COLO668 (cell line): ENCODE measurements around the gene WBP11.

Source experiments
- DNase-seq: peaks from one replicate; lab custom pipeline; 2025; ENCODE audit not compliant: unreplicated experiment; lab: John Stamatoyannopoulos, UW

WBP11 gene

DNA sequence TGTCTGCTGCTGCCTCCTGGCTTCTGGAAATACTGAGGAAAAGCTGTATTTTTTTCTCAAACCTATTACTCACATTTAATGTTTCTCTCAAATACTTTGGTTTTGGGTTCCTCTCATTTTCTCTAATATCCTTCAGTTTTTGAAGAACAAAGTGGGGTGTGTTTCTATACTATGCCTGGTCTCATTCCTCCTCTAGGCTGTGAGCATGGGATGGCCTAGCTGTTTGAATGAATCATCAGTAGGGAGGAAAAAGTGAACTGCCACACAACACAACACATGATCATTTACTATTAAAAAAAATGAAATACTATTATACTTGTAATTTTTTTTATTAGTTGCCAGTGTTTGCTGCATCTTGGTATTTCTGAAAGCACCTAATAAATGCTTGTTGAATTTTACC is 22.0 kb upstream of the WBP11 start:
- no peak for DNase-seq

DNA sequence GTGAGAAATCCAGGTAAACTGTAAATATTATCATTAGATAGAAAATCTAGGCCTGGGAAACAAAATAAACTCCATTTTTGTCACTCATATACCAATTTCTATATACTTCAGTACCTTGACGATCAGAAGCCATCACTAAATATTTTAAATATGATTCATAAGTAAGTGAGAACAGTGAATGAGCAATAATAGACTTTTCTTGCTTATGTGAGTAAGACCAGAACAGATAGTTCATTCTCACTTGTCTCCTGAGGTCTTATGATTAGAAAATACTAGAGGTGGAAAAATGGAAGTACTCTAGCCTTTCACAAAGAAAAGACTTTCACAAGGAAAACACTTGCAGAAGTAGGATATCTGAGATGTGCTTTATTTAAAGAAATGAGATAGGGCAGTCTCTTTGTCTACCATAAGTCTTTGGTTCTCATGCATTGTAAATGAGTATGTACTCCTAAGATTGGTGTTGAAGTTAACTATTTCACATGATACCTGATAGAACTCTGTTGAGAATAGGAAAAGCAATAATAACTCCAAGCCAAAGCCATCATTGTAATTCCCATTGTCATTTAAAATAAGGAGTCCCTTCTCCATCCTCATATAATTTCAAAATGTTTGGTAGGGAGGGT is 20.8 kb upstream of the WBP11 start:
- DNase-seq, result no peak

GRCh38 chr12:14814014-14814413 is 10.7 kb upstream of the WBP11 start, which contains the start of gene SMCO3:
SMCO3 (minus strand) TSS chr12:14814182; CDS start chr12:14806680, 7,502 bp downstream.
- DNase-seq, result no peak

DNA sequence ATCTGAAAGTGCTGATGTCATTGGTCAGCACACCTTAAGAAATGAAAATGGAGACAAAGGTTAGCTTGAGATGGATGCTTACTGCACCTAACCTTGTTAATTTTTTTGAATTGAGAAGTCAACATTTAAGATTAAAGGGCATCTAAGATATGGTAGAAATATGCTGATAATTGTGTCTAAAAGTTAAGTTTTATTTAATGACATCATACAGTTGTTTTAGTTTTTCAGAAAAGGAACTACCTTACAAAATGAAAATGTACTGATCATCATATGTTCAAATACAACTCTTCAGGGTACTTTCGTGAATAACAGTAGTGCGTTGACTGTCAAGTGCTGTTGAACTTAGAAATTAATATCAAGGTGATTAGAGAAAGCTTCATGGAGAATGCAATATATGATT is 8.2 kb upstream of the WBP11 start:
- no peak for DNase-seq

DNA sequence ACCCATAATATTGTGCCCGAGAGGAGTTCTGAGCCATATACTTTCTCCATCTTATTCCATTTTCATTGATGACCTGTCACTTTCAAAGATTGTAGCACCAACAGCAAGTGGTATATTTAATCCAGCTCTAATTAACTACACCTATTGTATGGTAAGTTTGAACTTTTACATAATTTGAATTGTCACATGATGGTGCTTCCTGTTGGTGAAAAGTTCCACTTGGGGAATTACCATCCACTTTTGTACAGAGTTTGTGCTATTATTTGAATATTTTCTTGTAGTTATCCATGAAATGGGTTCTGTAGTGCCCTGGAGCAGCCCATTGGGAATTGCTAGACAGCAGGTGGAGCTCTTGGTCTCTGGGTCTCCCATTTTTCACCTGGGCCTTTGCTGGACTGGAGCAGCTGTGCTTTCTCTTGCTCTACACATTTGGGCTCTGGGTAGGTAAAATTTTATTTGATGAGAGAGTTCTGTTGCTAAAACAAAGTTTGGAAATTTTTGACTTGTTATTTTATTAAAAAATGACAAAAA is 7.7 kb upstream of the WBP11 start:
- peak; percentile 9 for DNase-seq

- DNase-seq, result no peak
Observed at GRCh38 chr12:14810167-14810952, 7.1 kb upstream of the WBP11 start.

DNA sequence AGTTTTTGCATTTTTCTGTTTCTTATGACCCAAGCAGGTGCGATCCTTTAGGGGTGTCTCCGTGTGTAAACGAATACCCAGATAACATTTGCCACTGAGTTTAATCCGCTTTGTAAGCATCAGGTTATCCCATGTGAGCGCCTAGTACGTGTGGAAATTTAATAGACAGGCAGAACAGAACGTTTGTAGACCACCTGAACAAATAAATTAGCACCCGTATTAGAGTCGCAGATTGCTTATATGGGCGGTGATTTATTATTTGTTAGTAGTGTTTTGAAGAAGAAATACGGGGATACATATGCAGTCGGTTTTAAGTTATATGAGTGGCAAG is 517 bp upstream of the WBP11 start:
- DNase-seq, result no peak

- DNase-seq, result no peak
Observed at GRCh38 chr12:14802721-14803010, 612 bp downstream of the WBP11 start.

DNA sequence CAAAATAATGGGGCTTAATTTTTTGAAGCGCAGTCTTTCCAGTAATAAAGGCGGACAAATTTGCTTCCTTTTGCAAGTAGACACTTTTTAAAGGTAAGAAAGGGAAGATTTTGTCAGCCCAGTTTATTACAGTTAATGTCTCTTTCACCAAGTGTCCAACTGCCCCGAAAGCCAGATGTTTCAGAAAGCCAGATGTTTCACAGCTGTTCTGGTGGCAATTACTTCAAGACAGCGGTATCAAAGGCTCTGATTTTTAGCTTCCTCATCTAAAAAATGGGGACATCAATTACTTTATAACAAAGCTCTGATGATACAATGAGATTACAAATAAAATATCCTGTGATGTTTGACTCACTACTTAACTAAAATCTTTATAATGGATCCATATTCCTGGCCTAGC is 1.0 kb downstream of the WBP11 start:
- no peak for DNase-seq

DNA sequence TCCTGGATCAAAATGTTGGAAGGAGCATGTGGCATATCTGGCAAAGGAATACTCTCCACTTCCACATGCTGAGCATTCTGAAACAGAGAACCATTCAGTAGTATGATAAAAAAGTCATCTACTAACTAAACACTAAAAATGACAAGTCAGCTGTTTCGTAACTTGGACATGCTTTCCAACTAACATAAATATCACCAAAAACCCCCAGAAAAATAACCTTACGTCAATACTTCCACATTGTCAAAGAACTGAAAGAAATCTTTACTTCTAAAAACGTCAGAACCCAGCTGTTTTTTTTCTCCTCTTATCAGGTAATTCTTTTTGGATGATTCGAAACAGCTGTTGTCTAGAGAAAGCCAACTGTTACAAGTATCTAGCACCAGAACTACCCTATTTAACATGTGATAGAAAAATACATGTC is 8.2 kb downstream of the WBP11 start:
- DNase-seq, result no peak

- DNase-seq, result no peak
Observed at GRCh38 chr12:14785568-14785967, 17.7 kb downstream of the WBP11 start.

DNA sequence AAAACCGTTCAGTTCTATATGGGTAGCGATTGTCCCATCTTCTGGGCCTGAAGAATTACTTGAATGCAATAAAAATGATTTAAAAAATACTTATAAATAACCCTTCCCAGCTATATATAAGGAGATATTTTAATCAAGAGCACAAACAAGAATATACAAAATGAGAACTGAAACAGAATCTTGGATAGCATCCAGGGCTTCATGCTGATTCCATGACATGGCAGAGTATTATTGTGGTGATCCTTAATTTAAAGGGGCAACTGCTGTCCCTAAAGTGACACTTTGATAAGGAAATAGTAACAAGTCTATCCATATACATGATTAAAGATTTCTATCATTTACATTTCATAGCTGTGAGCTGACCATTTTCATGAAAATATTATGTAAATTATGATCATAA is 18.8 kb downstream of the WBP11 start:
- no peak for DNase-seq

- DNase-seq, result no peak
Observed at GRCh38 chr12:14782756-14783155, 20.5 kb downstream of the WBP11 start.

DNA sequence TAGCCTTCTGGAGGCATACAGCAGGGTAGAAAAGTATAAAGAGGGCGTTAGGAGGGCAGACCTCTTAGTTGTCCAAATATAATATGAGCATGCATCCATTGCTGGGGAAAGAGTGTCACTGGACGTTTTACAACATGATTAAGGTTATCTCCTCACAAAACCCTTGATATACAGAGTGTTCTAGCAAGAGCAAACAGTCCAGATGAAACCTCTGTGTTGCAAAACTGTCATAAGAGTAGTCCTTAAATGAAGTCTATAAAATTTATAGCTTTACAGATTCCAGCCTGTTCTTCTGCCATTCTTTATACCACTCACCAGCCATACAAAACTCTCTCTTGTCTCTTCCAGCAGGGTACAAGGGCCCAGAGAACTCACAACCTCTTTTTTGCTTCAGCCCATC is 21.7 kb downstream of the WBP11 start:
- no peak for DNase-seq

DNA sequence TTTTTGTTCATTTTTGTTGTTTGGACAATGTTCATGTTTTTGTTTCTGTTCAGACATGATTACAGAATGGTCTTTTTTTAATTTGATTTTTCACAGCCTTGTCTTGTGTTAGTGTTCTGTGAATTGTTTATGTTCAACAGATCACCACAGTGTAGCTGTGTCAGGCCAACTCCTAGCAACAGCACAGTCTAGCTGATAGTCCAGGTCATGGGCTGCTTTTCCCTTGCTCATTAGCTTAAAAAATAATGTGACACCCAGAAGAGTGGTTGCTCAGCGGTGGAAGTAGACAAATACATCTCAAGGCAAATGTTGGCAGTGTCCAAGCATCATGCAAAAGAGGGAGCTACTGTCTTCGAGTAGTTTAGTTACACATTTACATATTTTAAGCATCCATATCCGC is 22.4 kb downstream of the WBP11 start:
- DNase-seq, result no peak

DNA sequence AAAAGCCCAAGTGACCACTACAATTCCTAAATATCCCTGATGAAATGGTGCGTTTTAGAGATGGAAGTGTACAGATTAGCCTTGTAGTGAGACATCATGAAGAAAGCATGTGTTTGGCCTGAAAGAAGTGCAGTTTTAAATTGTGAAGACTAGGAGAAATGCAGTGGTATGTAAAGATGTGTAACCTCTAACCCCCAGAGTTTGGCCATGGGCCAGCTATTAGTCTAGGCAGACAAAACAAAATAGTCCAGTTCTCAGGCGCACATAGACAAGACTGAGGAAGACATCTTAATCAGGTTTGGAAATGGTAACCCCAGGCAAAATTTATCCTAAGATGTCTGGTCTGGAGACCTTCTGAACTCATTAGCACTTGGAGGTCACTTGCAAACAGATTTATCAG is 23.4 kb downstream of the WBP11 start:
- DNase-seq, result no peak

DNA sequence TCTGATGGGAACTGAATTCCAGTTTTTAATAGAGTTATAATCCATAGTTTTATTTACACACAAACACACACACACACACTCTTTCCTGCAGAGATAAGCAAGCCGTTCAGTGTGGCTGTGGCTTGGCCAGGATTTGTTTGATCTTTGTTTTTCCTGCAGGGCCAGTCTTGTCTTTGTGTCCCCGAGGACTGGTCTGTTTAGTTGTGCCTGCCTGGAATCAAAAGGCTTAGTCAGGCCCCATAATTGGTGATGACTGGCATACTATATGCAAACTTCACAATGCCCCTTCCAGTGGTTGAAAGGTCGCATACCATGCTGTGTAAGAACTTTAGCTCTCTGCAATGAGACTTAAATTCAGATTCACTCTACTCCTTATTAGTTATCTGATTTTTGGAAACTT is 26.0 kb downstream of the WBP11 start:
- no peak for DNase-seq

DNA sequence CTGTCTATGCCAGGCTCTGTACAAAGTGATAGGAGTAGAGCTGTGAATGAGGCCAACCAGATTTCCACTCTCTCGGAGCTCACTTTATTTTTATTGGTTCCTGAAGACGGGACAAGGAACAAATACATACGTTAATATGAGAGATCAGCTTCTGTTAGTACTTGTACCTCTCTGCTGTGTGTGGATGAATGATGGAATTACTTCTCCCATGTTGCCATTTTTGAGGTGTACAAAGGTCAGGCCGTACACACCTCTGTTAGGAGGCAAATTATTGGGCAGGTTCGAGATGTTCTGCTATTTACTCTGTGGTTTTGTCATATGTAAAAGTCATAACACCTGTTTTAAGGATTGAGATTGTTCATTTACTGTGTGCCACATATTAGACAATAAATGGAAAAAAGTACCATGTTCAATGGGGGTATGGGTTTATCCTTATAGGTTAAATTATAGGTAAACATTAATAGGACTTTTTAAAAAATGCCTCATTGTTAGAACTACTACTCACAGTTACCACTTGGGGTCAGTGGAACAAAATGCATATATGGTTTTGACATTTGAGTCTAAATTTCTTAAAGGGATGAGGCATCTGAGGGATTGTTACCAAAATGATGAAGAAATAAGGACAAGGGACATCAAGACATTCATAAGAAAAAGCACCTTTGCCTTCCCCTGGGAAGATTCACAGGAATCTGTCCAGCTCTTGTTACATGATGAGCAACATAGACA is 26.9 kb downstream of the WBP11 start:
- no peak for DNase-seq

- DNase-seq, result no peak
Observed at GRCh38 chr12:14775636-14775980, 27.7 kb downstream of the WBP11 start.

GRCh38 chr12:14774906-14775635 is 28.2 kb downstream of the WBP11 start:
- DNase-seq, result no peak

DNA sequence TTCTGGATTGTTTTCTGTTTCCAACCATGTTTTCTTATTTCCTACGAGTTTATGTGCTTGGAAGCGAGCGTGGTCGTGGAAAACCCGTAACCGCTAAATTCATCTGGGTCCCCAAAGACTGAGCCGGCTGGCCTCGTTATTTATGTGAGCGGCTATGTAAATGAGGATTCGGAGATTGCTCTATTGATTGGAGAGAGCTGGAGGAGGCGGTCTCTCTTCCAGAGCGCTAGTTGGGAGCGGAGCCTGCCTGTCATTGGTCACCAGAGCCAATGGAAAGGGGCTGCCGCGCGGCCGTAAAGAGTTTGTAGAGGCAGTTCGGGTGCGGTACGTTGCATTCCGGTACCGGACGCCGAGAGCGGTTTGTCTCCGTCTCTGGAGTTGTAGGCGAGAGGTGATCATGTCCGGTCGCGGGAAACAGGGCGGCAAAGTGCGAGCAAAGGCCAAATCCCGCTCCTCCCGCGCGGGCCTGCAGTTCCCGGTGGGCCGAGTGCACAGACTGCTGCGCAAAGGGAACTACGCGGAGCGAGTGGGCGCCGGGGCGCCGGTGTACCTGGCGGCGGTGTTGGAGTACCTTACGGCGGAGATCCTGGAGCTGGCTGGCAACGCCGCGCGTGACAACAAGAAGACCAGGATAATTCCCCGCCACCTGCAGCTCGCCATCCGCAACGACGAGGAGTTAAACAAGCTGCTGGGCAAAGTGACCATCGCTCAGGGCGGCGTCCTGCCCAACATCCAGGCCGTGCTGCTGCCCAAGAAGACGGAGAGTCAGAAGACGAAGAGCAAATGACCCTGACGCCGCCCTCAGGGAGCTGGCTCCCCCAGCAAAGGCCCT is 29.0 kb downstream of the WBP11 start:
- DNase-seq, result peak; percentile 81
